Panc1 (cell line): ENCODE measurements around the gene NDST1.

Experiments used
- SIN3A ChIP-seq: IDR thresholded peaks from 2 replicates; pipeline ENCODE4 v1.6.1; 2012; ENCODE audit warnings: low read depth, mild to moderate bottlenecking, low read length, moderate library complexity, borderline replicate concordance; ENCODE audit not compliant: insufficient read depth
- TCF7L2 ChIP-seq: IDR thresholded peaks from 2 replicates; pipeline ENCODE4 v1.6.1; 2011; ENCODE audit warnings: mild to moderate bottlenecking, low read depth, low read length, inconsistent platforms
- TF ChIP-seq, protein P1 (sequence below): fragments of 450-650 bp; IDR thresholded peaks from 2 replicates; pipeline ENCODE4 v1.5.1; 2017; ENCODE audit warnings: mild to moderate bottlenecking
- TF ChIP-seq, protein P2 (sequence below), 2 experiments: IDR thresholded peaks; 2 replicates each; pipeline ENCODE4 v1.6.1; 2011 to 2012; ENCODE audit warnings: low read depth in 2 of 2, control low read depth in 1 of 2, low read length in 1 of 2, mild to moderate bottlenecking in 1 of 2, moderate library complexity in 1 of 2; ENCODE audit not compliant: insufficient read depth in 1 of 2

DNA sequence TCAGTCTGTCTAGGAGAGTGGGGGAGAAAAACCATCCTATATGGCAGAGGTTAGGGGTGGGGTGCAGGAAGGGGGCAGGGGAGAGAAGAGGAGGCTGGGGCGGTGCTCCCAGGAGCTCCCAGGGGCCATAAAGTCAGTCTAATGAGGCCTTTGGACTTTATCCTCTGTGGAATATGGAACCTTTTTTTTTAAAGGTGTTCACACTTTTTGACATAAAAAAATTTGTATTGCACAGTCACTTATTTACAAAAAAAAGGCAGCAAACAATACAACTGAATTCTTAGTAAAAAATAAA lies 80.6 kb downstream of the NDST1 start:
- TF ChIP-seq, protein P1, sequence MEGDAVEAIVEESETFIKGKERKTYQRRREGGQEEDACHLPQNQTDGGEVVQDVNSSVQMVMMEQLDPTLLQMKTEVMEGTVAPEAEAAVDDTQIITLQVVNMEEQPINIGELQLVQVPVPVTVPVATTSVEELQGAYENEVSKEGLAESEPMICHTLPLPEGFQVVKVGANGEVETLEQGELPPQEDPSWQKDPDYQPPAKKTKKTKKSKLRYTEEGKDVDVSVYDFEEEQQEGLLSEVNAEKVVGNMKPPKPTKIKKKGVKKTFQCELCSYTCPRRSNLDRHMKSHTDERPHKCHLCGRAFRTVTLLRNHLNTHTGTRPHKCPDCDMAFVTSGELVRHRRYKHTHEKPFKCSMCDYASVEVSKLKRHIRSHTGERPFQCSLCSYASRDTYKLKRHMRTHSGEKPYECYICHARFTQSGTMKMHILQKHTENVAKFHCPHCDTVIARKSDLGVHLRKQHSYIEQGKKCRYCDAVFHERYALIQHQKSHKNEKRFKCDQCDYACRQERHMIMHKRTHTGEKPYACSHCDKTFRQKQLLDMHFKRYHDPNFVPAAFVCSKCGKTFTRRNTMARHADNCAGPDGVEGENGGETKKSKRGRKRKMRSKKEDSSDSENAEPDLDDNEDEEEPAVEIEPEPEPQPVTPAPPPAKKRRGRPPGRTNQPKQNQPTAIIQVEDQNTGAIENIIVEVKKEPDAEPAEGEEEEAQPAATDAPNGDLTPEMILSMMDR, result no peak
- no peak for TF ChIP-seq TCF7L2
- TF ChIP-seq SIN3A, result no peak
- TF ChIP-seq, protein P2, sequence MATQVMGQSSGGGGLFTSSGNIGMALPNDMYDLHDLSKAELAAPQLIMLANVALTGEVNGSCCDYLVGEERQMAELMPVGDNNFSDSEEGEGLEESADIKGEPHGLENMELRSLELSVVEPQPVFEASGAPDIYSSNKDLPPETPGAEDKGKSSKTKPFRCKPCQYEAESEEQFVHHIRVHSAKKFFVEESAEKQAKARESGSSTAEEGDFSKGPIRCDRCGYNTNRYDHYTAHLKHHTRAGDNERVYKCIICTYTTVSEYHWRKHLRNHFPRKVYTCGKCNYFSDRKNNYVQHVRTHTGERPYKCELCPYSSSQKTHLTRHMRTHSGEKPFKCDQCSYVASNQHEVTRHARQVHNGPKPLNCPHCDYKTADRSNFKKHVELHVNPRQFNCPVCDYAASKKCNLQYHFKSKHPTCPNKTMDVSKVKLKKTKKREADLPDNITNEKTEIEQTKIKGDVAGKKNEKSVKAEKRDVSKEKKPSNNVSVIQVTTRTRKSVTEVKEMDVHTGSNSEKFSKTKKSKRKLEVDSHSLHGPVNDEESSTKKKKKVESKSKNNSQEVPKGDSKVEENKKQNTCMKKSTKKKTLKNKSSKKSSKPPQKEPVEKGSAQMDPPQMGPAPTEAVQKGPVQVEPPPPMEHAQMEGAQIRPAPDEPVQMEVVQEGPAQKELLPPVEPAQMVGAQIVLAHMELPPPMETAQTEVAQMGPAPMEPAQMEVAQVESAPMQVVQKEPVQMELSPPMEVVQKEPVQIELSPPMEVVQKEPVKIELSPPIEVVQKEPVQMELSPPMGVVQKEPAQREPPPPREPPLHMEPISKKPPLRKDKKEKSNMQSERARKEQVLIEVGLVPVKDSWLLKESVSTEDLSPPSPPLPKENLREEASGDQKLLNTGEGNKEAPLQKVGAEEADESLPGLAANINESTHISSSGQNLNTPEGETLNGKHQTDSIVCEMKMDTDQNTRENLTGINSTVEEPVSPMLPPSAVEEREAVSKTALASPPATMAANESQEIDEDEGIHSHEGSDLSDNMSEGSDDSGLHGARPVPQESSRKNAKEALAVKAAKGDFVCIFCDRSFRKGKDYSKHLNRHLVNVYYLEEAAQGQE (IDR thresholded peaks at IDR 0.05; ENCODE audit: insufficient read depth in 1 of 2, low read depth in 2 of 2, low read length in 1 of 2), result no peak
